Astrocyte of the cerebellum (primary cell): ENCODE data around the gene RHOT1.

Experiments used
- DNase-seq: peaks from one replicate; pipeline ENCODE4 v3.0.0-alpha.2; 2011; ENCODE audit warnings: low read depth
- H3K4me3 ChIP-seq: 2 replicates; pipeline ENCODE4 v1.5.1; 2011; ENCODE audit warnings: mild to moderate bottlenecking, low read depth, low read length, moderate library complexity
- CTCF ChIP-seq: IDR thresholded peaks from 2 replicates; pipeline ENCODE4 v1.5.1; 2012; ENCODE audit warnings: low read length, low read depth, moderate library complexity, mild to moderate bottlenecking; ENCODE audit errors: missing control alignments
- in situ Hi-C: cut with HindIII; loops from 2 replicates; pipeline ENCODE4 v1.10.0; 2017; ENCODE audit warnings: low sequenced_read_pairs

The RHOT1 gene

GRCh38 chr17:32268734-32269288 is 126.5 kb downstream of the RHOT1 start:
- no peak overlapping the region for H3K4me3 ChIP-seq
- DNase-seq: no peak
- no peak for TF ChIP-seq CTCF
- in situ Hi-C loops: no loop called here

GRCh38 chr17:32269377-32269776 is 127.1 kb downstream of the RHOT1 start:
- no peak overlapping the region for H3K4me3 ChIP-seq
- in situ Hi-C loops: no loop called here
- DNase-seq: no peak
- no peak for TF ChIP-seq CTCF

- no peak for TF ChIP-seq CTCF
- no peak overlapping the region for H3K4me3 ChIP-seq
- in situ Hi-C loops: no loop called here
- no peak for DNase-seq
These were observed 129.5 kb downstream of the RHOT1 start for GRCh38 chr17:32271844-32272243.

GRCh38 chr17:32274101-32274500 is 131.8 kb downstream of the RHOT1 start:
- H3K4me3 ChIP-seq: no peak overlapping the region
- no peak for TF ChIP-seq CTCF
- no peak for DNase-seq
- in situ Hi-C loops: no loop called here

- H3K4me3 ChIP-seq: no peak overlapping the region
- DNase-seq: no peak
- in situ Hi-C loops: no loop called here
- TF ChIP-seq CTCF: no peak
These were observed 132.3 kb downstream of the RHOT1 start for GRCh38 chr17:32274643-32275042.
